MCF 10A (cell line): ENCODE results near the gene SRGAP3. TPM values are rescaled to one million over a fixed set of nuclear protein-coding genes. Genes with fewer than 3 reads are reported as not detected.

Experiments used
- total RNA-seq: library from RNA; stranded (reverse); gene quantifications from 2 replicates; pipeline ENCODE4 v1.2.3, GENCODE V29; 2022

Gene SRGAP3
- total RNA-seq, 1 experiment from 2014 or later: 19.8 TPM

Other genes starting within 250 kb of the SRGAP3 start
- gene THUMPD3, start 113.4 kb upstream of the SRGAP3 start, total RNA-seq: 53.4 and 63.0 TPM in 2 replicates
- gene SETD5, start 148.0 kb upstream of the SRGAP3 start, total RNA-seq: 149 TPM in 2 replicates